ENCODE results near the gene B9D1.

Gene B9D1

GRCh38 chr17:19317359-19318095 is 45.0 kb downstream of the B9D1 start:
- DNase-seq: no peak

DNA sequence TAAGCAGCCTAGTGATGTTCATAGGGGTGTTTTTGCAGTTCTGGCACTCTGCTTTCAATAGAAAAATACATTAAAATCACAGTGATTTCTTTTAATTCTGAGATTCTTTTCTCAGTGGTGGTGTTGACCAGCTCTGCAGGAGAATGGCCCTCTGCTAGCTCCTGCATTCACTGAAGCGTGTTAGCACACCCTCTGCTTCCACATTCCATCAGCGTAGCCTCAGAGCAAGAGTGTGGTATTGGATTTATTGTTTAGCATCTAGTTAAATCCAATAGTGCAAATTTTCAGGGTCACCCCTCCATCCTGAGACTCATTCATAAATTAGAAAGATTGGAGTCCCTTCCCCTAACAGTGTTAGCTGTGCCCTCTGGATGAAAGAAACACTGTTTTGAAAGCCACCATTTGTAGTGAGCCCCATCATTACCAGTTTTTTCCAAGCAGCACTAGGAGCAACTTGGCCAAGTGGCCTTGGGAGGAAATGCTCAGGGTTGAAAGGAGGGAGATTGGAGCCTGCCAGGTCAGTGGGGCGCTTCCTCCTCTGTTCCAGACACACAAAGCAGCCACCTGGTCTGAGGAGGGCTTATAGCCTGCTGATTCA is 45.7 kb downstream of the B9D1 start:
- no peak for DNase-seq

GRCh38 chr17:19315104-19315503 is 47.4 kb downstream of the B9D1 start:
- no peak for DNase-seq

- no peak for DNase-seq
These were observed 48.5 kb downstream of the B9D1 start for GRCh38 chr17:19313746-19314651.

GRCh38 chr17:19313066-19313745 is 49.3 kb downstream of the B9D1 start:
- no peak for DNase-seq

DNA sequence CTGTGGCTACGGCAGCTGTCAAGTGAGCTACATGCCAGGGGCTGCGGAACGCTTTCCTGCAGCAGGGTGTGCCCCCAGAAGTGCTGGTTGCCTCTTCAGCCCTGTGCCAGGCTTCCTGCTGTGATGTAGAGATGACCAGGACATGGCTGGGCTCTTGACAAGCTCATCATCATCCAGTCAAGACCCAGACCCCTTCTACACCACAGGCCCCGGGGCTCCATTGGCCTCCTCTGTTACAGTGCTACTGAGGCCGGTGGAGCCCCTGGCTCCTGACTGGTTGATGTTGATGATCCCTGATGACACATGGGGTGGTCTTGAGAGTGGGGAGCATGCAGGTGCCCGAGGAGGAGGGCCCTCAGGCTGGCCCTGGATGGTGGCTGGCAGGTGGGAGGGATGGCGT is 50.1 kb downstream of the B9D1 start:
- no peak for DNase-seq

DNA sequence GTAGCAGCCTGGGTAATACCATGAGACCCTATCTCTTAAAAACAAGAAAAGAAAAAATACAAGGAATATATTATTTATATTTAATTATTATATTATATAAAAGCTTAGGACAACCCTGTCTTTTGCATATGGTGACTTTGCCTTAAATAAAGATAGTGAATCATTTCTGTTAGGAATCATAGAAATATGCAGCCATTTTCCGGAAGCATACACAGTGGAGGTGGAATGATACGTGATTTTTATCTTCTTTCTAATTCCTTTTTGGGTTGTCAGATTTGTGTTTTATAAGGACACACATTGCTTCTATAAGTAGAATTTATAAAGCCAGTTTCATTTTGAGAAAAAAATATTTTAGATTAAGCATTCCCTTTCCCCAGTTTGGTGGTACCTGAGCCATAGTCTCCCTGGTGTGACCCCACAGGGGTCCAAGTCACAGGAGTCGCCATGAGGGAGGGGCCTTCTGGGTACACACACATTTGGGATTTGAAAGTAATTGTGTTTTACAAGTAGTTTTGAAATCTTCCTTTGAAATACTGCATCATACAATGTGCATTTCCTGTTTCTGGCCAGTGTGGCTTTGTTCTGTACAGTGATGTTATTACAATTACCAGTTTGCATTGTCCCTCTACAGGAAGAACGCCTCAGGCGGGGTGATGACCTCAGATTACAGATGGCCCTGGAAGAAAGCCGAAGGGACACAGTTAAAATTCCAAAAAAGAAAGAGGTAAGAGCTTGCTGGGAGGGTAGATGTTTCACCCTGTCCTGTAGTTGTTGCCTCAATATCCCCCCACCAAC is 50.9 kb downstream of the B9D1 start:
- no peak for DNase-seq

GRCh38 chr17:19311016-19311415 is 51.5 kb downstream of the B9D1 start:
- no peak for DNase-seq

GRCh38 chr17:19310151-19310550 is 52.4 kb downstream of the B9D1 start:
- DNase-seq: no peak

DNA sequence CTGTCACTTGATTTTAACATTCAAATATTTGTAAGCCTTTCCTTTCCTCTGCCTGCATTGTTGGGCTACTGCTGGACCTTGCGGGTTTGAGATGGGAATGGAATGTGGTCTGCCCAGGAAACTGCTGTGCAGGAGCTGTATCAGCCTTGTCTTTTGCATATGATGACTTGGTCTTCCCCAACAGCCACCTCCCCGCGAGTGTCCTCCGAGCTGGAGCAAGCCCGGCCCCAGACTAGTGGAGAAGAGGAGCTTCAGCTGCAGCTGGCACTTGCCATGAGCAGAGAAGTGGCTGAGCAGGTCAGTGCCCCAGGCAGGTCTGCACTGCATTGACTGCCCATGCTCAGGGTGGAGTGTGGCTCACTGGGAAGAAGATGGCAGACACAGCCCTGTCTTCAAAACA is 52.8 kb downstream of the B9D1 start:
- DNase-seq: no peak

DNA sequence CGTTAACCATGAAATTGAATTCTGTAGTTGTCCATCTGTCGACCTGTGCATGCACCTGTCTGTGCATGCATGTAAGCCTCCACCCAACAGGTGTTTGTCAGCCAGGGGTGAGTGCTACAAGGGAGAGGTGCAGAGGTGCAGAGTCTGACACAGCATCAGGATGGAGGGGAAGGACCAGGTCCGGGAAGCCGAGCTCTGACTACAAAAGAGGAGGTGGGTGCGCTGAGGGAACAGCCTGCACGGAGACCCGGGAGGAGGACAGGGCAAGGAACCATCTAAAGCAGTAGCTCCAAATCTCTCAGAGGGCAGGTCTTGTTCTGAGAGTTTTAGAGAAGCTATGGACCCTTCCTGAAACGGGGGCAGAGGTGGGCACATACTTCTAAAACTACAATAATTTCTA is 54.1 kb downstream of the B9D1 start:
- DNase-seq: no peak

DNA sequence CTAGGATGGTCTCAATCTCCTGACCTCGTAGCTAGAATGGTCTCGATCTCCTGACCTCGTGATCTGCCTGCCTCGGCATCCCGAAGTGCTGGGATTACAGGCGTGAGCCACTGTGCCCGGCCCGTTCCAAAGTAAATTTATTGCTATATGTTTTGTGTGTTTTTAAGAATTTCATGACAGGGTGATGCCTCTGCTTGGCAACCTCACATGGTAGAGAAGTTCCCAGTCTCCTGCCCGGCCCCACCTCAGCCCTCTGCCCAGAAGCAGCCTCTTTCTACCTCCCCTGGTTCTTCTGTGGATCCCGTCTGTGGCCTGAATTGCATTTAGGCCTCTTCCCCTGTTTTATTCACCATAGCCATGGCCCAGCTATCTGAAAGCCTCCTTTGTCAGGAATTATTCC is 55.0 kb downstream of the B9D1 start:
- DNase-seq: no peak

- DNase-seq: no peak
These were observed 56.1 kb downstream of the B9D1 start for GRCh38 chr17:19306160-19307111.

DNA sequence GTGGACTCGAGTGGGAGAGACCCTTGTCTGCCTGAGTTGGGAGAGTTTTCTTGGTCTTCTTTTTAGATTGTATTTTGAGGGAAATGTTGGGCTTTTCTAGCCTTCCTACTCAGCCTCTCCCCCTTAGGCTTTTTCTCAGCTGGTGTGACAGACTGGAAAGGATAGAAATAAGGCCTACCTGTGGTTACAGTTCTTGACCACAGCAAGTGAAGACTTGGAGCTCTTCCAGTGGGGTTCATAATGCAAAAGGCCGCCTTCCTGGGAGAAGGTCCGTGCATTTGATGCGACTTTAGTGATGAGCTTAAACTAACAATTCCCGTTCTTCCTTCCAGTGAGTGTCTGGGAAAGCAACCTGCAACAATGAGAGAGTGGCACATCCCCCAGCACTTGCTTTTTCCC is 56.8 kb downstream of the B9D1 start:
- no peak for DNase-seq

DNA sequence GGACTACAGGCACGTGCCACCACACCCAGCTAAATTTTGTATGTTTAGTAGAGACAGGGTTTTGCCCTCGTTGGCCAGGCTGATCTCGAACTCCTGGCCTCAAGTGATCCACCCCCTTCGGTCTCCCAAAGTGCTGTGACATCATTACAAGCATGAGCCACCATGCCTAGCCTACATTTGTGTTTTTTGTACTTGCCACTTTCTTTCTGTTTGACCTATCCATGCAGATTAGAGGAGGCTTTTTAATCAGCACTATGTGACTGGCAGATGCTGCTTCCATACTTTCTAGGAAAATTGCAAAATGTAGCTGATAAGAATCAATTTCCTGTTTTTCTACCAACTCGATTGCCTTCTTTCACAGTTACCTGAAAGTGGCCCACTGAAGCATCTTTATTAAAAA is 57.3 kb downstream of the B9D1 start:
- no peak for DNase-seq

DNA sequence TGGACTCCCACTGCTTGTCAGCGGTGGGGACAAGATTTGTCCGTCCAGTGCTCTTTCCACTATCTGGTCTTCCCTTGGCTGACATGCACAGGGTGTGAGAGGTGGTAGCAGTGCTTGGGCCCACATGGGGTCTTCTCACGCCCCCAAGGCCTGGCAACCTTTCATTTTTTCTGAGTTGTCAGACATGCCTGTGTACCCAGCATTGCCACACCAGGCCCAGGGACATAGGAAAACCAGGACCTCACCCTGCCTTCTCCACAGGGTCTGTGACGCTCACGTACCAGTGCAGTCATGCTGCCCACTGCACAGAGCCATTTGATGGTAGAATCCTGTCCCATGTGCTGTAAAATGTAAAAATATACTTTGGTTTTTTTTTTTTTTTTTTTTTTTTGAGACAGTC is 57.8 kb downstream of the B9D1 start:
- DNase-seq: no peak

GRCh38 chr17:19304209-19304608 is 58.3 kb downstream of the B9D1 start:
- DNase-seq: no peak

DNA sequence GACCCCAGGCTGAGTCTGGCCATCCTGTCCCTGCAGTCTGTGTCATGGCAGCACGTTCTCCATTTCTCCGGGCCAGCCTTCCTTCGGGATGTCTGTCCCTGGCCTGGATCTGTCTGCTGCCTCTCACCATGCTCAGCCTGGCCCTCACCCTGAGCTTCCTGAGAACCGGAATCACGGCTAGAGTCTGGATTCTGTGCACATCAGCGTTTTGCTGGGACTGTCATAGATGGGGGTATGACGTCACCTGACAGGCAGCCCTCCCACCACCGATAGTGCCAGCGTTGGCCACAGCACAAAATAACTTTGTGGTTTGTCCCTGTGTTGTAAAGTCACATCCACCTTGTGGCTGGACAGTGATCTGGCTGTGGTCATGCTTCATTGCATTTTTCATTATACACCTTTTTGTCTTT is 59.2 kb downstream of the B9D1 start:
- no peak for DNase-seq

DNA sequence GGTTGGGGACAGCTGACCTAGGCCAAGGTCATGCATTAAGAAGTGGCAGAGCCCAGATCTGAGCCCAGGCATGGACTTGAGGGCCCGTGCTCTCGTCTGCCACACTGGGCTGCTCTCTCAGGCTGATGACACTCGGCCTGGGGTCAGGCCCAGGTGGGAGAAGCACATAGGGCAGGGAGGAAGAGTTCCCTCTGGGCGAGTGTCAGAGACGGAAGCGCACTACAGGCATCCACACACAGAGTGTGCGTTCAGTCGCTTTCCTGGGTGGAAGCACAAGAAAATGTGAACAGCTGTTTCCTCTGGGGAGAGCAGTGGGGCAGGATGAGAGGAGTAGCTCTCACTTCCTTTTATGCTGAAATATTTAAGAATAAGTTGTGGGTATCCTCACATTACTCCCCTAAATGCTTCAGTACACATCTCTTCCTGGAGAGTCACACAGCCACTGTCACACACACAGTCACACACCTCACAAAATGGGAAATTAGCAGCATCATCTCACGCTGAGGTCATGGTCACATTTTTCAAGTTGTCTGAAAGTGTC is 59.7 kb downstream of the B9D1 start:
- no peak for DNase-seq

DNA sequence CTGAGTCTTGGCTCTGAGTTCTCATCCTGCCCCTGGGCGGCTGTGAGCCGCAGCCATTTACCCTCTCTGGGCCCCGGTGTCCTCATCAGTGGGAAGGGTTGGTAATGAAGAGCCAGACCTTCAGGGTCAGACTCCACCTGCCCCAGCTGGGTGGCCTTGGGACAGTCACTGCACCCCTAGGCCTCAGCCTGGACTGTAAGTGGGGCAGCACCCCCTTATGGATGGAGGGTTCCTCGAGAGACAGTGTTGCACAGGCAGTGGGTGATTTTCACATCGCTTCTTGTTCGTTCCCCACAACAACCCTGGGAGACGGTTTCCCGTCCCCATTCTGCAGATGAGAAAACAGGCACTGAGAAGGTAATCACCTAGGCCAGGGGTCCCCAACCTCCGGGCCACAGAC is 60.5 kb downstream of the B9D1 start:
- DNase-seq: no peak

Data from activated gamma-delta T cell treated with Interleukin-2 at 50 U/mL for 16 hours (primary cell).